Gastrocnemius medialis (tissue), 4 donors: Measurements from ENCODE around the gene NTM. TPM values are rescaled to one million over a fixed set of nuclear protein-coding genes. Genes with fewer than 3 reads are reported as not detected.

ENCODE experiments used
- ATAC-seq, 2 donors: fragments of 150-250 bp; one replicate each; pipeline ENCODE4 v1.9.1; 2016
- DNase-seq, 2 donors: peaks; one replicate each; pipeline ENCODE4 v3.0.0-alpha.2; 2019
- H3K27ac ChIP-seq, 4 donors: fragments of 200-600 bp; sonication (generic); 1 replicate in 1 of 4; 2 replicates in 3 of 4; pipeline ENCODE4 v1.5.1; 2016 to 2018; ENCODE audit warnings: mild to moderate bottlenecking in 2 of 4, moderate library complexity in 1 of 4
- H3K27me3 ChIP-seq, 3 donors: fragments of 200-600 bp; sonication (generic) in 2 of 3; 1 replicate in 1 of 3; 2 replicates in 2 of 3; pipeline versions ENCODE4 v1.5.1 to v1.6.0; 2016 to 2019; ENCODE audit warnings: mild to moderate bottlenecking in 1 of 3, moderate library complexity in 1 of 3
- H3K36me3 ChIP-seq, 2 donors: fragments of 200-600 bp; sonication (generic) in 1 of 2; one replicate each; pipeline ENCODE4 v1.5.1; 2017 to 2018
- H3K4me1 ChIP-seq, 2 donors: fragments of 200-600 bp; sonication (generic) in 1 of 2; one replicate each; pipeline ENCODE4 v1.5.1; 2016 to 2017; ENCODE audit warnings: mild to moderate bottlenecking in 2 of 2
- H3K4me3 ChIP-seq, 4 donors: fragments of 200-600 bp; sonication (generic) in 3 of 4; 1 replicate in 1 of 4; 2 replicates in 3 of 4; pipeline ENCODE4 v1.5.1; 2016 to 2019; ENCODE audit warnings: mild to moderate bottlenecking in 2 of 4
- H3K9me3 ChIP-seq, 3 donors: fragments of 200-600 bp; sonication (generic) in 2 of 3; 1 replicate in 1 of 3; 2 replicates in 2 of 3; pipeline ENCODE4 v1.5.1; 2016 to 2019
- CTCF ChIP-seq, 5 experiments: fragments of 450-650 bp in 3 of 5; fragments of 200-600 bp in 2 of 5; sonication (generic) in 2 of 5; IDR thresholded peaks in 4 of 5; conservative IDR thresholded peaks in 1 of 5; 1 replicate in 4 of 5; 2 replicates in 1 of 5; pipeline ENCODE4 v1.5.1; 2016 to 2019; ENCODE audit warnings: antibody characterized with exemption in 5 of 5, mild to moderate bottlenecking in 3 of 5, moderate library complexity in 3 of 5
- POLR2A ChIP-seq, 2 donors: fragments of 450-650 bp; IDR thresholded peaks; one replicate each; pipeline ENCODE4 v1.6.1; 2017; ENCODE audit warnings: antibody characterized with exemption in 2 of 2, mild to moderate bottlenecking in 2 of 2, moderate library complexity in 2 of 2
- in situ Hi-C, 4 donors: fragments of 200-750 bp; cut with MboI; loops; one replicate each; pipeline versions ENCODE4 v1.15.0 to v1.8.0; 2017; ENCODE audit warnings: low sequenced_read_pairs in 4 of 4
- intact Hi-C: fragments of 100-400 bp; cut with DNase I; formaldehyde crosslinking; loops from one replicate; pipeline ENCODE4 v1.15.1; 2023; ENCODE audit warnings: low total_unique reads
- total RNA-seq, 4 donors: library from RNA; depleted of rRNA; stranded (reverse); fragments of >200 nt; gene quantifications; one replicate each; pipeline versions ENCODE4 v1.1.0 to v1.2.3, GENCODE V29; 2016

Gene NTM
- total RNA-seq, 4 donors from 2014 or later, result 0.69 TPM; not detected in 3

DNA sequence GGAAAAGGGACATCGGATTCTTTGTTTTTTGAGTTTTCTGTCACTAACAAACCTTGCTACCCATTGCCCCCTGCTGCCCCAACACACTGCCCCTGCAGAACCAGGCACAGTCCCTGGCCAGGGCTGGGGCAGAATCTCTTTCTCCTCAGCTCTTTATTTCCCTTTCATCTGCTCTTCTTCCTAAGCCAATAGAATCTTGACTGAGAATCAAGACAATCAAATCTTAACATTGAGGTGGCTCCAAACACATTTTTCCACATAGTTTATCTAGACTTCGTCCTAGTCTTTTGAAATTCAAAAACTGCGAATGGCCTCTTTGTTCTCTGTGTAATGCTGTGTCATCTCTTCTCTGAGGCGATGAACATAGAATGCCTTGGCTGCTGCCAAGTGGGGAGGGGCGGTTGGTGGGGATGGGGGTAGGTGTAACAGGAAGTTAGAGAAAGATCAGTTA lies 16.1 kb upstream of the NTM start:
- in situ Hi-C loops (no loop called here), intact Hi-C loops (no loop called here)
- Histone ChIP-seq H3K4me1 (no peaks in the 10 kb centered on the region), H3K36me3 (no peaks in the 10 kb centered on the region), H3K9me3 (no peaks in the 10 kb centered on the region), H3K27me3 (no peaks in the 10 kb centered on the region), H3K27ac (no peak overlapping the region), H3K4me3 (no peak overlapping the region)
- no peak for TF ChIP-seq POLR2A (IDR thresholded peaks at IDR 0.05)
- no peak for TF ChIP-seq CTCF (IDR thresholded peaks at IDR 0.05 in 4 of 5, conservative IDR thresholded peaks at IDR 0.05 in 1 of 5)
- ATAC-seq (no peak), DNase-seq (no peak)

GRCh38 chr11:131356206-131356605 lies 14.2 kb upstream of the NTM start:
- H3K27ac ChIP-seq, result no peak overlapping the region
- no peak for TF ChIP-seq CTCF (IDR thresholded peaks at IDR 0.05 in 4 of 5, conservative IDR thresholded peaks at IDR 0.05 in 1 of 5)
- TF ChIP-seq POLR2A (IDR thresholded peaks at IDR 0.05), result no peak
- H3K27me3 ChIP-seq, result no peaks in the 10 kb centered on the region
- intact Hi-C loops (loop anchor here (5.0 kb wide), 1 partner anchor 316 kb away; no protein-coding TSS in a partner anchor), in situ Hi-C loops (no loop called here)
- no peak overlapping the region for H3K4me3 ChIP-seq
- no peak for ATAC-seq
- H3K4me1 ChIP-seq, result no peaks in the 10 kb centered on the region
- no peak for DNase-seq
- H3K36me3 ChIP-seq, result no peaks in the 10 kb centered on the region
- H3K9me3 ChIP-seq, result no peaks in the 10 kb centered on the region

DNA sequence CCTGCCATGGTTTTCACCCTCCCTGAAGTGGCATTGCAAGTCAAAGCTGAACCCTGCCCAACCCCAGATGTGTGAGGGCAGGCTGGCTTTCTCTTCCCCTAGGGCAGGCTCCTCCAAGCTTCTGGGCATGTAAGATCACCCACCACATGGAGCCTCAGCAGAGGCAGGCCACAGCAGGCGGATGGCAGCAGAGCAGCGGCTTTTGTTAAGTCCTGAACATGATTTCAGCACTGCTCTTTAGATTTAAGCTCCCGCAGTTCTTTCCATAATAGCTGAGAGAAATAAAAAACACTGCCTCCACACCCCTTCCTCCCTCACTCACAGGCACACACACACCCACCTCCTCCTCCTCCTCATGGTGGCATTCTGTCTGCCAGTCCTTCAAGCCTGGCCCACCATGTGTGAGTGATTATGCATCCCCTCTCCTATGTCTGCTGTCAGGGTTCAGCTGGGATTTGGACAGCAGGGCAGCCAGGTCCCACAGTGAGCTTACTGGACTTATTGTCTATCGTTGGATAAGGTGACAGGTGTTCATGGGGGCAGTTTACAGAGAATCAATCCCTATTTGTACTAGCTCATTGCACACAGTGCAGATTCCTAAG lies 5.0 kb upstream of the NTM start:
- Histone ChIP-seq H3K36me3 (no peaks in the 10 kb centered on the region), H3K9me3 (no peaks in the 10 kb centered on the region), H3K4me1 (no peaks in the 10 kb centered on the region), H3K27ac (no peak overlapping the region), H3K4me3 (no peak overlapping the region), H3K27me3 (no peaks in the 10 kb centered on the region)
- ATAC-seq (no peak), DNase-seq (no peak)
- TF ChIP-seq CTCF (IDR thresholded peaks at IDR 0.05 in 4 of 5, conservative IDR thresholded peaks at IDR 0.05 in 1 of 5), result no peak
- TF ChIP-seq POLR2A (IDR thresholded peaks at IDR 0.05), result no peak
- intact Hi-C loops, result no loop called here
- in situ Hi-C loops, result no loop called here

- no peak for ATAC-seq
- Histone ChIP-seq H3K4me3 (peak overlapping the region in 2 of 4 donors; percentile 14 to 33), H3K27me3 (peaks cover 11 to 21% (median 20%) of the 10 kb centered on the region in 3 donors), H3K4me1 (no peaks in the 10 kb centered on the region), H3K36me3 (no peaks in the 10 kb centered on the region), H3K27ac (no peak overlapping the region), H3K9me3 (no peaks in the 10 kb centered on the region)
- in situ Hi-C loops, result no loop called here
- no peak for DNase-seq
- intact Hi-C loops, result no loop called here
- TF ChIP-seq POLR2A (IDR thresholded peaks at IDR 0.05), result no peak
Observed at GRCh38 chr11:131370901-131371790, 731 bp downstream of the NTM start.

GRCh38 chr11:131371791-131372104 lies 1.3 kb downstream of the NTM start:
- in situ Hi-C loops (no loop called here), intact Hi-C loops (no loop called here)
- Histone ChIP-seq H3K4me3 (peak overlapping the region in 1 of 4 donors; percentile 13), H3K27me3 (peaks cover 11 to 21% (median 20%) of the 10 kb centered on the region in 3 donors), H3K36me3 (no peaks in the 10 kb centered on the region), H3K4me1 (no peaks in the 10 kb centered on the region), H3K9me3 (no peaks in the 10 kb centered on the region), H3K27ac (no peak overlapping the region)
- DNase-seq, result no peak
- ATAC-seq, result no peak
- no peak for TF ChIP-seq CTCF (IDR thresholded peaks at IDR 0.05 in 4 of 5, conservative IDR thresholded peaks at IDR 0.05 in 1 of 5)
- no peak for TF ChIP-seq POLR2A (IDR thresholded peaks at IDR 0.05)
